Measurements from ENCODE around the gene BUD23.
"Not testable (repeated sequence)": the region's sequence is repeated elsewhere in the genome, so short reads cannot be mapped to it uniquely, and the experiment has no call there.

Gene BUD23

DNA sequence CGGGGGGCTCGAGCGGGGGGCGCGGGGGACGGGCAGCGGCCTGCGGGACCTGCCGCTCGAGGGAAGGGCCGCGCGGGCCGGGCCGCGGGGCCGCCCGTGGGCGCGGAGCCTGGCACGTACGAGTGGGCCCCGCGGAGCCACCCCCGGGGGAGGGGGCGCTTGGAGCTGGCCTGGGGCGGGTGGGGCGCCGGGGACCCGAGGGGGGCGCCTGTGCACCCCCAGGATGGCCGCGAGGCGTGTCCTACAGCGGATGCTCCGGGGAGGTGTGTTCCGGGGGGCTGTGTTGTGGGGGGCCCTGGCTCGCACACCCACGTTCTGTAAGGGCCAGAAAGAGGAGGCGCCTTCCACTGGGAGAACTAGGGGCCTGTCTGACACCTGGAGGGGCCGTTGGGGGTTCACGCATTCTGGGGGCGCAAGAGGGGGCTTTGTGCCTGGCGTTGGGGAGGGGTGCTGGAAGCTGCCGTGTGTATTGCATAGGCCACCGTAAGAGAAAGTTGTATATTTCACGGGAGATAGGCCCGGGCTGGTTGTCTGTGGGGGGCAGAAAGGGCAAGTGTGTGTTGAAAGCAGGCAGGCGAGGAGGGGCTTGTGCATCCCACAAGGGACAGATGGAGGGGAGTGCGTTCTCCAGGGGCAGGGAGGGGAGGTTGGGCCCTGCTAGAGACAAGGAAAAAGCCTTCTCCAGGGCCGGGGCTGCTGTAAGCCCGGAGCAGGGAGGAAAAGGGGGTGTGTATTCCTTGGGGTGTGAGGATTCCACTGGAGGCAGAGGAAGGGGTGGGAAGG is 15.1 kb upstream of the BUD23 start:
- DNase-seq, result peak; percentile 12

DNA sequence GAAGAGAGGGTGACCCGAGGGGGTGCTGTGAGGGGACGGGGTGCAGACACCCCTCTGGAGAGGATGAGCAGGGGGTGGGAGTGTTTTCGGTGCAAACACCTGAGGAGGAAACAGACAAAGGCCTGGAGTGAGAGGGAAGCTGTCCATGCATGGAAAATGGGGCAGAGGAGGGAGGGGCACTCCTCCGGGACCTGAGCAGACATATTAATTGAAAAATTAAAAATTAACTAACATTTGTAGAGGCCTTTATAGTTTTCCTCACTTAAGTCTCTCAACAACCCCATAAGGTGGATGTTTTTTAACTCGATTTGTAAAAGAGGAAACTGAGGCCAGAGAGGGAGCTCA is 14.5 kb upstream of the BUD23 start:
- no peak for DNase-seq

DNA sequence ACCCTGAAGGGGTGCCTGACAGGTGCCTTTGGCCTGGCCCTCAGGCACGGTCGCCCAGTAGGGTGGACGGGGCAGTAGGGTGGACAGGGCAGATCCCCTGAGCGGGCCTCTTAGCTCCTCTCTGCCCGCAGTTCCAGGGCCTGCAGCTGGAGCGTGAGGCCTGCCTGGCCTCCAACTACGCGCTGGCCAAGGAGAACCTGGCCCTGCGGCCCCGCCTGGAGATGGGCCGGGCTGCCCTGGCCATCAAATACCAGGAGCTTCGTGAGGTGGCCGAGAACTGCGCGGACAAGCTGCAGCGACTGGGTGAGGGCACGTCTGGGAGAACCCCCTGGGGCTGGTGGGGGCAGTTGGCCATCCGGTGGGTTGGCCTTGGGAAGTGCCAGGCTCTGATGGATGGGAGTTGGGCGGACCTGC is 14.1 kb upstream of the BUD23 start:
- DNase-seq, result no peak

DNA sequence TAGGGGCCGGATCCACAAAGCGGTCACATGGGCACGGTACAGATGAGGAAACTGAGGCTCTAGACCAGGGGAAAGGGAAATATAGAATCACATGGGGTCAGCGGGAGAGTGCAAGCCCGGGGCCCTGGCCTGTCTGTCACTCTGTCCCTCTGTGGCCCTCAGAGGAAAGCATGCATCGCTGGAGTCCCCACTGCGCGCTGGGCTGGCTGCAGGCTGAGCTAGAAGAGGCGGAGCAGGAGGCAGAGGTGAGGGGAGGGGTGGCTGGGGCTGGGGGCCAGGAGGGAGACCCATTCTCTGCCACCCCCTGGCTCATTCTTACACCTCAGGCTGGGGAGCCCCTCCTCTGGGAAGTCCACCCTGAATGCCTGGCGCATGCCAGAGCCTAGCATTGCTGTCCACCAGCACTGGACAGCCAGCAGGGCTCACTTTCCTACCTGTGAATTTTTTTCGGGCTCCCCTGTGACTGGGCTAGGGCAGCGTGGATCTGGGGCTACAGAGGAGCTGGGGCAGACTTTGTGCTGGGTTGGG is 13.5 kb upstream of the BUD23 start:
- DNase-seq, result no peak

DNA sequence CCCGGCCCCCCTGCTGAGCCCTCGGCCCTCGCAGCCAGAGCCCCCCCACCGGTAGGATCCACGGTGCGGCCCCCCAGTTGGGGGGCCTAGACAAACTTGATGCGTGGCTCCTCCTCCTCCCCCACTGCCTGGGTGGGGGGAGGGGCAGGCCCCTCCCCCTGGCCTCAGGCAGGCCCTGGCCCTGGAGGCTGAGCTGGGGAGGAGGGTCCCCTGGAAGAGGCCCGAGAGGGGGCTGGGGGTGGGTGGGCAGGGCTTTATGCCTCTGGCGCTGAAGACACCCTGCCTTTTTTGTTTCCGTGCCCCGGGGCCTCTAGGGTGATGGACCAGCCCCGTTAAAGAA is 12.1 kb upstream of the BUD23 start:
- no peak for DNase-seq

DNA sequence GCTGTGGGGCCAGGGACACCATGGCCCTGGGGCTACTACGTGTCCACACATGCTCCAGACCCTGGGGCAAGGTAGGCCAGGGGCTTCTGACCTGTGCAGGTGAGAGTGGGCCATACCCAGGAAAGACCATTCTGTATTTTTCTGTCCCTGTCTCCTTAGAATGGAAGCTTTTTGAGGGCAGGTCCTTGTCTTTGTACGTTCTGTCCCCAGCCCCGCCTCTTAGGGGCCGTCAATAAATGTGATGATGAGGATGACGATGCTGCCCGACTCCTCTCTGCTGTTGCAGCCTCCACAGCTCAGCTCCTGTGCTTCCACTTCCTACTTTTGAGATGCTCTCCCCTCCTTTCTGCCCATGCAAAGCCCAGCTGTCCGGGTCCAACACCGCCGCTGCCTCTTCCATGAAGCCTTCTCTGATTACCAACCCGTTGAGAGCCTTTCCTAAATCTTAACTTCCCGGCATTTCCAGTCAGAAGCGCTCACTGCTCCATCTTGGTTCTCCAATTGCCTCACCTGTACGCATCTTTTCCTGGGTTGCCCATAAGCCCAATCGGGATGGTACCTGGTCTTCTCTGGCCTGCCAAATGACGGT is 11.4 kb upstream of the BUD23 start:
- no peak for DNase-seq

DNA sequence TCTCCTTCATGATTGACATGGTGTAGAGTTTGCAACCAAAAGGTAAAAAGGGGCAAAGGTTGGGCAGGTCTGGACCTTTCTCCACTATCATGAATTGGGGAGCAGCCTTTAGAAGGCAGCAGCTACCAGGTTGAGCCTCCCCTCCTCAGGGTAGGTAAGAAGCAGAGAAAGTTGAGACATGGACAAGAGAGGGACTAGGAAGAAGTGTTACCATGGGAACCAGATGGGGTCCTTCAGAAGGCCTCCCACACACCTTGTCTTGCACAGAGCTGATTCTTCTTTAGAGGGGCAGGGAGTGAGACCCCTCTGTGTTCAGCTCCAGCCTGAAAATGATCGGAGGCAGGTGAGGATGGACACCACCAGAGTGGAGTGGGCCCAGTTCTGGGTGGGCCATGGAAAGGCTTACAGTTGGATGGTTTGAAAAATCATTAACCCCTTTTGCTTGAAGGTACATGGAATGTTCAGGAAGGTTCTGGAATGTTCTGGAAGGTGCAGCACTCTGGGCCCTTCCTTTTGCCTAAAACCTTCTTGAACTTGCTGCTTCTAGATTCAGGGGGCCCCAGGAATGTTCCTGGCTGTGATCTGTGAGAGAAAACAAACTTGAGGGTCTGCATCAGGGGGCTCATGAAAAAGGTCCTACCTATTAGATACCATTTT is 8.8 kb upstream of the BUD23 start:
- no peak for DNase-seq

DNA sequence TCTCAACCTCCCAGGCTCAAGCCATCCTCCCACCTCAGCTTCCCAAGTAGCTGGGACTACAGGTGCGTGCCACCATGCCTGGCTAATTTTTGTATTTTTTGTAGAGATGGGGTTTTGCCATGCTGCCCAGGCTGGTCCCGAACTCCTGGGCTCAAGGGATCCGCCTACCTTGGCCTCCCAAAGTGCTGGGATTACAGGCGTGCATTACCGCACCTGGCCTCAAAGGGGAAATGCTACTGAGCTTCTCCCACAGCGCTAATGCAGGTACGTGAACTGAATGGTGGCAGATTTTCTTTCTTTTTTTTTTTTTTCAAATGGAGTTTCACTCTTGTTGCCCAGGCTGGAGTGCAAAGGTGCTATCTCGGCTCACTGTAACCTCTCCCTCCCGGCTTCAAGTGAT is 7.3 kb upstream of the BUD23 start:
- DNase-seq, result not testable (repeated sequence)

DNA sequence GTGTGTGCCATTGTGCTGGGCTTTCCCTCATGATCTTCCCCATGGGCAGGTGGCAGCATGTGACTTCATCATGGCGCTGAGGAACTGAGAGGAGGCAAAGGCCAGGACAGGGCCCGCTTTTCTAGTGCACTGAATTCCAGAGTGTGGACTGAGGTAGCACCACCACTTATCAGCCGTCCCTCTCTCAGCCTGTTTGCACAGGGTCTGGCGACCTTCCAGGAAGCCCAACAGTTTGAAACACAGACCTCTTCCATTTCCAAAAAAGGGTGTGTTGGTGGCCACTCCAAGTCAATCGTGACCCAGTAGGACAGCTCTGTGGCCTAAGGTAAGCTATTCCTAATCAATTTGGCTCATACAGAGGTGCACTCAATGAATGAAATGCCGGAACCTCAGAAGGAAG is 4.5 kb upstream of the BUD23 start:
- DNase-seq, result no peak

DNA sequence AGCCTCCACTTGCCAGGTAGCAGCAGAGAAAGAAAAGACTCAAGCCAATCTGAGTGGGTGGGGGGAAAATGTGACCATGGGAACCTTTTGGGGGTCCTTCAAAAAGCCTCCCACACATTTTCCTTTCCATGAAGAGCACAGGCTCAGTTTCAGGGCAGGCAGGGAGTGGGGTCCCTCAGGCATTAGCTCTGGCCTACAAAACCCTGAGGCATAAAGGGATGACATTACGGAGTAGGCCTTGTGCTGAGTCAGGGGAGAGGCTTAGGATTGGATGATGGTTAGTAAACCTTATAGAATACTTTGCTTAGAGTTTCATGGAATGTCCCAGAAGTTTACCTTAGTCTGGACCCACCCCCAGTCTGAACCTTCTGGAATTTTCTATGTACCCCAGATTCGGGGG is 3.7 kb upstream of the BUD23 start:
- no peak for DNase-seq

DNA sequence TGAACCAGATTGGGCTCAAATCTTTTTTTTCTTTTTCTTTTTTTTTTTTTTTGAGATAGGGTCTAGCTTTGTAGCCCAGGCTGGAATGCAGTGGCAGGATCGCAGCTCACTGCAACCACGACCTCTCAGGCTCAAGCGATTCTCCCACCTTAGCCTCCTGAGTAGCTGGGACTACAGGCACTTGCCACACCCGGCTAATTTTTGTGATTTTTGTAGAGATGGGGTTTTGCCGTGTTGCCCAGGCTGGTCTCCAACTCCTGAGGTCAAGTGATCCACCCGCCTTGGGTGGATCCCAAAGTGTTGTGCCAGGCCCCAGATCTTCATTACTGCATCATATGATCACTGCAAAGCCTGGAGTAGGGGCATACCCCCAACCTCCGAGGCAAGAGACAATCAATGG is 2.9 kb upstream of the BUD23 start:
- no peak for DNase-seq

DNA sequence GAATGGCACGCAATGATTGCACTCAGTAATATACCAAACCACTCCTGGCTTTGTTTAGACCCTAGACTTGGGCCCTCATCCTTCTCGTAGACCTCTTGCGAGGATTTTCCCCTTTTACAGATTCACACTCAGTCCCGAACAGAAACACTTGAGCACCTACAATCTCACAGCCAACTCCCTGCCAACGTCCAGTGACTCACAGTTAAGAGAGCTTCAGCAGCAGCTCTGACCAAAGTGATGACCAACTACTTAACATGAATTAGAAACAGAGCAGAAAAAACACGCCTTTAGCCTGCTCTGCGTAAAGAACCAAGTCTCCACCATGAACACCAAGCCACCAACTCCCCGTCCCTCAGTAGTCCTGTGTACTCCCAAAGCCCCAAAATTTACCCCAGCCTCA is 2.4 kb upstream of the BUD23 start:
- DNase-seq, result peak; percentile 47

DNA sequence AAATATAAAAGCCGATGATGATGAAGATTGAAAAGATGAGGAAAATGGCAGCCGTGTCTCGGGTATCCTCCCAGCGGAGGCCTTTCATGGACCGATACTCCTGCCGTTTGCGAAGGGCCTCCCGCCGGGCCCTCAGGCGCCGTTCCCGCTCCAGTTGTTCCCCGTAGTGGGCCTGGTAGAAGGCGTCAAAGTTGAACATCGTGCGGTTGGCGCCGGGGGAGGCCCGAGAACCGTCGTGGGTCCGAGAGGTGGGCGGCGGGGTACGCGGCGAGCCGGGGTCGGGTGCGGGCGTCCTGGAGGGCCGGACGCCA is 697 bp upstream of the BUD23 start:
- no peak for DNase-seq

DNA sequence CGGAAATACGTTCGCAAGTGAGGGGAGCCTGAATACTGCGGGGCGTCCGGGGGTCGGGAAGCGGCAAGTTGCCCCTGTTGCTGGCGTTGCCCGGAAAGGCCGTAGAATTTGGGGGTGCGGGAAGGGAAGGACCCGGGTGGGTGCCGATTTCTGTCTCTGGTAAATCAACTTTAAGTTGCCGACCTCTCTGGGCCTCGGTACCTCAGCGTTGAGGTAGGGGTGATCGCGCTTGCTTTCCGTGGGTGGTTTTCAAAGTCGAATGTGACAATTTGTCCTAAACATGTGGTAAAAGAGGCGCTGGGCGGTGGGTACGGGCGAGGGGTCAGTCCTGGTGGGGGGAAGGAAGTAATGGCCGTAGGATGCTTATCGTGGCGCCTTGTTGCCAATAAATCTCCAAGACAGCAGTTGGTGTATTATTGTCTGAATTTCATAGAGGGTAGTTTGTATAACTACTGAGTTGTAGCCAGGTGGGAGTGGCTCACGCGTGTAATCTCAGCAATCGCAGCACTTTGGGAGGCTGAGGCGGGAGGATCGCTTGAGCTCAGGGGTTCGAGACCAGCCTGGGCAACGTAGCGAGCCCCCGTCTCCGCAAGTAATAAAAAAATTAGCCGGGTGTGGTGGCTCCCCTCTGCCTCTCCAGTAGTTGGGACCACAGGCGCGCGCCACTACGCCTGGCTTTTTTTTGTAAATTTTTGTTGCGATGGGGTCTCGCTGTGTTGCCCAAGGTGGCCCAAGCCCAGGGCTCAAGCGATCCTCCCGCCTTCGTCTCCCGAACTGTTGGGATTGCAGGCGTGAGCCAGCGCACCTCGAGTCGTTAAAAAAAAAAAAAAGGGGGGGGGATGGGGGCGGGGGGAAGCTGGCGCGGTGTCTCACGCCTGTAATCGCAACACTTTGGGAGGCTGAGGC is 644 bp downstream of the BUD23 start:
- DNase-seq, result no peak

DNA sequence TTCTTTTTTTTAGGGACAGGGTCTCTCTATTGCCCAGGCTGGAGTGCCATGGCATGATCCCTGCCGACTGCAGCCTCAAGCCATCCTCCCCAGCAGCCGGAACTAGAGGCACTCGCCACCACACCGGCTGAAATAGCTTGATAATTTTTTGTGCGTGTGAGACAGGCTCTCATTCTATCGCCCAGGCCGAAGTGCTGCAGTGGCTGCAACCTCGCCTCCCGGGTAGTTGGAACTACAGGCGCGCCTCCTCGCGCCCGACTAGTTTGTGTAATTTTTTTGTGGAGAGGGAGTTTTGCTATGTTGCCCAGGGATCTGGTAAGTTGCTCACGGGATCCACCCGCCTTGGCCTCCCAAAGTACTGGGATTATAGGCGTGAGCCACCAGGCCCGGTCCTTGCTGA is 1.9 kb downstream of the BUD23 start:
- DNase-seq, result no peak

DNA sequence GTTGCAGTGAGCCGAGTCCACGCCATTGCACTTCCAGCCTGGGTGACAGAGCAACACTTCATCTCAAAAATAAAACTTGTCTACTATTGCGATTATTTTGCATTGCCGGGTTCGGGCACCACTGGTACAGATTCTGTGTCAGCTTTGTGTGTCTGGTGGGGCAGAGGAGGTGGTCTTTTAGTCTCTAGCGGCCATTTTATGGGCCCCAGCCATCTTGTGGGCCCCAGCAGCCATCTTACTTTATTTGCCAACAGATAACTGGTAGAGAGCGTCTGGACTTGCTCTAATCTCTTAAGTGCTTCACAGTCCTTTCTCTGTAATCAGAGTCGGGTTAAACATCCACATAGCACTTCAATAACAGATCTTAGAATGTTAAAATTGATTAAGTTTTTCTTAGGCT is 4.9 kb downstream of the BUD23 start:
- no peak for DNase-seq

DNA sequence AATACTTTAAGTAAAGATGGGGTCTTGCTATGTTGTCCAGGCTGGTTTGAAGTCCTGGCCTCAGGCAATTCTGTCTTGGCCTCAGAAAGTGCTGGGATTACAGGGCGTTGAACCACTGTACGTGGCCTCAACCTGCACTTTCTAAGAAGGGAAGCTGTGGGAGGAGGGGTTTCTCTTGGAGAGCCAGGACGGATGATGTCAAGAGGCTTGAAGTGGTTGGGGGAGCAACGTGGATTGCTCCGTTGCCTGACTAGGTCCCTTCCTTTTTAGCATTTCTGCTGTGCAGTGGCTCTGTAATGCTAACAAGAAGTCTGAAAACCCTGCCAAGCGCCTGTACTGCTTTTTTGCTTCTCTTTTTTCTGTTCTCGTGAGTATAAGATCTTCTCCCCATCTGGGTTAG is 7.2 kb downstream of the BUD23 start:
- no peak for DNase-seq

DNA sequence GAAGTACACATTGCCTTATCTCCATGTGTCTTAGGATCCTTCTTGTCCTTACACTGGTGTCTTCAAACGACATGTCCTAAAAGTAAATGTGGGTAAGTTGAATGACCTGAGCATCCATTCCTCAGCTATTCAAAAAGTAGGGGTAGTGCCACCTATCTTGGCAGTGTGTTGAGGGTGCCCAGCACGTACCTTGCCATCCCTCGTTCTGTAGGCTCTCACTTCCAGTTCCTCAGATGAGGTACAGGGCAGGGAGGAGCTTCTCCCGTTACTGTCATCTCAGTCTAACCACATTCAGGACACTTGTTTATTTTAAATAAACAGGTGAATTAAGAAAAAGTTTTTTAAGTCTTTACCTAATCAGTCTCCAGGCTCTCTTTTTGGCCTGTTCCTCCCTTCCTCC is 13.0 kb downstream of the BUD23 start:
- no peak for DNase-seq

DNA sequence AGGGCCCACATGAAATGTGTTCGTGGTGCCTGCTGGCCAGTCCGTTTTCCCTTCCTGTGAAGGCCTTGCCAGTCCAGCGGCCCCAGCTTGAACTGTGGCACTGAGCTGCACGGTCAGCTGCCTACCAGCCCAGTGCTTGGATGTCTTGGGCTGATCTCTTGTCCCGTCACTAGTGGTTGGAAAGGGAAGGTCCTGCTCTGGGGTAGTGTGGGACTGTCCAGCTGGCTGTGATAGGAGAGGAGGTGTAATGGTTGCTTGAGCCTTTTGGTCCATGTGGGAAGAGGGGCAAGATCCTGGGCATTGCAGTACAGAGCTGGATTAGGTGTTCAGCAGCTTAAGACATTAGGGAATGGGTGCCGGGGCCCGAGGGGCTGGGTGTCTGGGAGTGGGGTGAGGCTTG is 15.0 kb downstream of the BUD23 start:
- DNase-seq, result no peak

DNA sequence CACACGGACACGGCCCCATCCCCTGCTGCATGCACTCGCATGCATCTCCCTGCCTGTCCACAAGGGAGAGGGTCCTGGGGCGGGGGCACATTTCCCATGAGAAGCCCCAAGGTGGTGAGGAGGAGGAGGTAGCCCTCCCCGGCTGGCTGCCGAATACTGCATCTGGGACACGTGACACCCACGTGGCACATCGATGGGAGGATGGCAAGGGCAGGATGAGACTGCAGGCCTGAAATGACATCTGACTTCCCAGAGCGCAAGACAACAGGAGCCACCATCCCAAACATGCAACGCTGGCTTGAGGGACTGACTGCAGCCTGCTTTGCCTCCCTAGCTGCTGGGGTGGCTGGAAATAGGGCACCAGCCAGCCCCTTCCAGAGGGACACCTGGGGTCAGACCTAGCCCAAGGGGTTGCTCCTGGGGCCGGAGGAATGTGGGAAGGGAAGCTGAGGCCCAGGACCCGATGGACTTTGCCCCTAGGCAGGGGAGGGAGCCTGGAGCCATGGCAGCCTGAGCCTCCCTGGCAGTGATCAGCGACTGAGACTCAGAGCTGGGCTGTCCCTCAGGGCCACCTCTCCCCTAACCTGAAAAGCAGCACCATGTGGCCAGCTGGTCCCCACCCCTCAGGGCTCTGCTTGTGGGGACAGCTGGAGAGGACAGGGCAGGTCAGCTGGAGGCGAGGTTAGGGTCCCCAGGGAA is 16.1 kb downstream of the BUD23 start:
- DNase-seq, result no peak

DNA sequence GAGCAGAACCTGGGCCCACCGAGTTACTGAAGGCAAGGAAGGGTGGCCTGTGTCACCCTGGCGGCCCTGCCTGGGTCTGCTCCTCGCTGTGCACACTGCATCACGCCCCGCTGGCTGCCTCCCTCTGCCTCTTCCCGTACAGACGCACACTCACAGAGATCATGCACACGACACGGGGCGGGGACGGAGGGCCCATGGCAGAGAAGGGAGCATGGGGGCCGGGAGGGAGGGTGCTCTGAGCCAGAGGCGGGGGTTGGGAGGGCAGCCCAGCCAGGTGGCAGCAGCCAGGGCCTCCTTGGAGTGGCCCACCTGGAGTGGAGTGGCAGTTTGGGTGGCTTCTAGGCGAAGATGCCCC is 16.6 kb downstream of the BUD23 start:
- DNase-seq, result no peak

DNA sequence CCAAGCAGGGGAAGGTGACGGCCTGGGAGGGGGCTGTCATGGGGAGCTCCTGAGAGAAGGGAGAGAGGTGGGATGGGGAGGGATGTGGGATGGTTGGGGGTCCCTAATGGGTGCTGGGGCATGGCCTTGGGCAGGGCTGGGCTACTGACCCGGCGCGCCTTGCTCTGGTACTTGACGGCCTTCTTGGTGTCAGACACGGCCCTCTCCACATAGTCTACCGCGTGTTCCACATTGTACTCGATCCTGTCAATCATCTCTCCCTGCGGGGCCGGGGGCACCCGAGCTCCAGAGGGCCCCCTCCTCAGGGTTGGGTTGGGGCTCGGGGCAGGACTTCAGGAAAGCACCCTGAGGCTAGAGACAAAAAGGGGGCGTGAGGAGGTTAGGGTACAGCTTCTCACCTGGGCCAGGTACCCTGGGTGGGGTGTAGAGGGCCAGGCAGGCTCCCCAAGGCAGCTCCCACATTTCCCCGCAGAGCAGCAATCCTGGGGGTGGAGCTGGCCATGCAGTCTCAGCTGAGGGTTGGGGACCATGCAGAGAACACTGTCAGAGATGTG is 17.3 kb downstream of the BUD23 start:
- DNase-seq, result no peak

Data from EL (cell line).